ENCODE data around the gene MAP2. TPM values are rescaled to one million over a fixed set of nuclear protein-coding genes. Genes with fewer than 3 reads are reported as not detected.
A peak's percentile ranks its signal among the peaks of the same experiment; 100 is the strongest.

The MAP2 gene
- total RNA-seq, 1 donor from 2014 or later: 15.5 TPM

DNA sequence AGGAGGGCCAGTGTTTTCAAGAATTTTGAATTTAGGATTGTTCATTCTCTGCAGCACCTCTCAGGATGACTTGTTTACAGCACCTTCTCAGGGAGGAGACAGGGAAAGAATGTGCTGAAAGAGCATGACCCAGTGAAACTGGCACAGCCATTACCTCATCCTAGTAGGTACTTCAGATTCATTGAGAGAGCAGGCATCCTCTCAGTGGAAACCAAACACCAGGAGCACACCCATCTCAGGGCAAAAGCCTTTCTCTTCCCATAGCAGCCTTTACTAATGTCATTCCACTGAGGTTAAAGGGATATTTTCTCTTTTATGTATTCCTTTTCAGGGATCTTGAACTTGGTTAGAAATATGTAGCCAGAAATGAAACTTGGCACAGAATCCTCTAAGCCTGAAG lies 2.6 kb downstream of the MAP2 start:
- Histone ChIP-seq H3K4me3 (no peak overlapping the region), H3K4me1 (peaks cover 23% of the 10 kb centered on the region), H3K36me3 (no peaks in the 10 kb centered on the region), H3K9me3 (no peaks in the 10 kb centered on the region), H3K27ac (no peak overlapping the region), H3K27me3 (no peaks in the 10 kb centered on the region)
- DNase-seq (ENCODE audit: extremely low spot score in 2 of 2): no peak
- TF ChIP-seq, protein P1, sequence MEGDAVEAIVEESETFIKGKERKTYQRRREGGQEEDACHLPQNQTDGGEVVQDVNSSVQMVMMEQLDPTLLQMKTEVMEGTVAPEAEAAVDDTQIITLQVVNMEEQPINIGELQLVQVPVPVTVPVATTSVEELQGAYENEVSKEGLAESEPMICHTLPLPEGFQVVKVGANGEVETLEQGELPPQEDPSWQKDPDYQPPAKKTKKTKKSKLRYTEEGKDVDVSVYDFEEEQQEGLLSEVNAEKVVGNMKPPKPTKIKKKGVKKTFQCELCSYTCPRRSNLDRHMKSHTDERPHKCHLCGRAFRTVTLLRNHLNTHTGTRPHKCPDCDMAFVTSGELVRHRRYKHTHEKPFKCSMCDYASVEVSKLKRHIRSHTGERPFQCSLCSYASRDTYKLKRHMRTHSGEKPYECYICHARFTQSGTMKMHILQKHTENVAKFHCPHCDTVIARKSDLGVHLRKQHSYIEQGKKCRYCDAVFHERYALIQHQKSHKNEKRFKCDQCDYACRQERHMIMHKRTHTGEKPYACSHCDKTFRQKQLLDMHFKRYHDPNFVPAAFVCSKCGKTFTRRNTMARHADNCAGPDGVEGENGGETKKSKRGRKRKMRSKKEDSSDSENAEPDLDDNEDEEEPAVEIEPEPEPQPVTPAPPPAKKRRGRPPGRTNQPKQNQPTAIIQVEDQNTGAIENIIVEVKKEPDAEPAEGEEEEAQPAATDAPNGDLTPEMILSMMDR (IDR thresholded peaks at IDR 0.05): no peak
- no peak for TF ChIP-seq POLR2AphosphoS5 (IDR thresholded peaks at IDR 0.05; ENCODE audit: insufficient read depth in 1 of 2, low read depth in 1 of 2)
- intact Hi-C loops (cut with DNase I): no loop called here

DNA sequence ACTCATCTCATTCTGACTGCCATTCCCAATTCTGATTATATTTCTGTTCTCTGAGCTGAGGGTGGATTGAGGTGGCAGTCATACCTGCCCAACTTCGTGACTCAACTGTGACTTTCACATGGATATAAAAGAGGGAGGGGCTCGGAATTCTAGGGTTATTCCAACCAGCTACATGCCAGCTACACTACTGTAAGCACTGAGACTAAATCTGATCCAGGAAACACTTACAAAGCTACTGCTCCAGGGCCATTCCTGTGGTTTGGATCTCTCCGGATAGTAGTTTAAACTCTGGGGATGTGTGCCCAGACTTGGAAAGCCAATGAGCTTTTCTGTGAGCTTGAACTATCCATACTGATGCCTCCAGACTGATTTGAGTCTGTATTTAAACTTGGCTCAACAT lies 7.9 kb downstream of the MAP2 start:
- Histone ChIP-seq H3K27me3 (no peaks in the 10 kb centered on the region), H3K27ac (no peak overlapping the region), H3K9me3 (no peaks in the 10 kb centered on the region), H3K36me3 (no peaks in the 10 kb centered on the region), H3K4me1 (no peaks in the 10 kb centered on the region), H3K4me3 (no peak overlapping the region)
- intact Hi-C loops (cut with DNase I): no loop called here
- TF ChIP-seq POLR2A (IDR thresholded peaks at IDR 0.05): no peak
- TF ChIP-seq POLR2AphosphoS5 (IDR thresholded peaks at IDR 0.05; ENCODE audit: insufficient read depth in 1 of 2, low read depth in 1 of 2): peak in 1 of 2 donors; percentile 48
- TF ChIP-seq, protein P1 (IDR thresholded peaks at IDR 0.05): no peak
- DNase-seq (ENCODE audit: extremely low spot score in 2 of 2): no peak

DNA sequence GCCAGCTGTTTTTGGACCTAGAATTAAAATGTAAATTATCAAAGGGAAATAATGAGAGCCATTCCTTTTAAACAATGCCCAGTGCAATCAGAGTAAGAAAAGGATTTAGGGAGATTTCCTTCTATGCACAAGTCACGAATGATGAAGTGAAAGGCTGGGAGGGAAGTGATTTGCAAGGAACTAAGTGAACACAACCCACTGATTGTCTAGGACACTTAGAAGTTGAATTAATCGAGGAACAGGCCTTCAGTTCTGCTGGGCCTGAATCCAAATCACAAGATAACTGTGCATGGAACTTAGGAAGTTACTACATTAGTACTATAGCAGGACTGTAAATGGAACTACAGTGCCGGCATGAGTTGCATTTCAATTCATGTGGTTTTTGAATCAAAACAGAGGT lies 17.7 kb downstream of the MAP2 start:
- Histone ChIP-seq H3K27me3 (no peaks in the 10 kb centered on the region), H3K4me1 (no peaks in the 10 kb centered on the region), H3K4me3 (no peak overlapping the region), H3K36me3 (no peaks in the 10 kb centered on the region), H3K9me3 (no peaks in the 10 kb centered on the region), H3K27ac (no peak overlapping the region)
- intact Hi-C loops (cut with DNase I): no loop called here
- no peak for TF ChIP-seq POLR2A (IDR thresholded peaks at IDR 0.05)
- TF ChIP-seq, protein P1 (IDR thresholded peaks at IDR 0.05): no peak
- no peak for TF ChIP-seq POLR2AphosphoS5 (IDR thresholded peaks at IDR 0.05; ENCODE audit: insufficient read depth in 1 of 2, low read depth in 1 of 2)
- DNase-seq (ENCODE audit: extremely low spot score in 2 of 2): no peak

DNA sequence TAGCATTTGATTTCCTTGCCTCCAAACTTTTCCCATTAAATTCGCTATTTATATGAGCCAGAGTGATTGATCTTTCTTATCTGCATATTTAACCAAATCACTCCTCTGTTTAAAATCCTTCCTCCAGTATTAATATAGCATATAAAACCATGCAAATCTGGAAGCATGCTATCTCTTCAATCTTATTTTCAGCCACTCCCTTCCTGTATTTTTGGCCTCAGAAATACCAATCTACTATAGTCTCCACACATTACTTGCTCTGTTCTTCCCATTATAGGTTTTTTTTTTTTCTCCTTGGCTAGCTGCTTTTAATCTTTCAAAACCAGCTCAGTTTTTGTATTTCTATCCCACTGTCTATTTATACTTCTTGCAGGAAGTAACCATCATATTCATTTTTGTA lies 19.1 kb downstream of the MAP2 start:
- Histone ChIP-seq H3K27ac (no peak overlapping the region), H3K27me3 (no peaks in the 10 kb centered on the region), H3K4me3 (no peak overlapping the region), H3K9me3 (no peaks in the 10 kb centered on the region), H3K36me3 (no peaks in the 10 kb centered on the region), H3K4me1 (no peaks in the 10 kb centered on the region)
- no peak for DNase-seq (ENCODE audit: extremely low spot score in 2 of 2)
- TF ChIP-seq, protein P1 (IDR thresholded peaks at IDR 0.05): no peak
- TF ChIP-seq POLR2AphosphoS5 (IDR thresholded peaks at IDR 0.05; ENCODE audit: insufficient read depth in 1 of 2, low read depth in 1 of 2) (no peak), POLR2A (IDR thresholded peaks at IDR 0.05) (no peak)
- intact Hi-C loops (cut with DNase I): no loop called here

DNA sequence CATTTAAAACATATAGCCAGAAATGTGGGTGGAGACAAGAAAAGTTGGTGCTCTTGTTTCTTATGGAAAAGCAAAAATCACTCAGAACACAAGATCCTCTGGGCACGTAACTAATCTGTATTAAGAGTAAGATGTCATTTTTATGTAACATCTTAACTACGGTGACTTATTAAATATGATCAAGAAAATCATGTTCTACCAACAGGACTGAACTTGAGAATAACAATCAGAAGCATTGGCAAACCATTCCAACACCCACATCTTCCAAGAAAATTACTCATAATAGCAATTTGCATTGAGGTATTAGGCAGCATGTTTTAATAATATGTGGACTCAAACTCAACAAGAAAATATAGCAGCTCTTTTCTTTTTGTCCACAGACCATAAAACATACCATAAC lies 21.6 kb downstream of the MAP2 start:
- H3K27ac ChIP-seq: no peak overlapping the region
- no peaks in the 10 kb centered on the region for H3K9me3 ChIP-seq
- no peaks in the 10 kb centered on the region for H3K4me1 ChIP-seq
- TF ChIP-seq POLR2A (IDR thresholded peaks at IDR 0.05) (no peak), POLR2AphosphoS5 (IDR thresholded peaks at IDR 0.05; ENCODE audit: insufficient read depth in 1 of 2, low read depth in 1 of 2) (peak in 1 of 2 donors; percentile 43)
- TF ChIP-seq, protein P1 (IDR thresholded peaks at IDR 0.05): no peak
- no peak for DNase-seq (ENCODE audit: extremely low spot score in 2 of 2)
- no peak overlapping the region for H3K4me3 ChIP-seq
- intact Hi-C loops (cut with DNase I): no loop called here
- no peaks in the 10 kb centered on the region for H3K27me3 ChIP-seq
- H3K36me3 ChIP-seq: no peaks in the 10 kb centered on the region
